Measurements from ENCODE around the gene STAG1. TPM values are rescaled to one million over a fixed set of nuclear protein-coding genes. Genes with fewer than 3 reads are reported as not detected.
"Not testable (repeated sequence)": the region's sequence is repeated elsewhere in the genome, so short reads cannot be mapped to it uniquely, and the experiment has no call there.

STAG1 gene
- total RNA-seq, 2 donors from 2014 or later: 45.7 to 55.8 TPM

DNA sequence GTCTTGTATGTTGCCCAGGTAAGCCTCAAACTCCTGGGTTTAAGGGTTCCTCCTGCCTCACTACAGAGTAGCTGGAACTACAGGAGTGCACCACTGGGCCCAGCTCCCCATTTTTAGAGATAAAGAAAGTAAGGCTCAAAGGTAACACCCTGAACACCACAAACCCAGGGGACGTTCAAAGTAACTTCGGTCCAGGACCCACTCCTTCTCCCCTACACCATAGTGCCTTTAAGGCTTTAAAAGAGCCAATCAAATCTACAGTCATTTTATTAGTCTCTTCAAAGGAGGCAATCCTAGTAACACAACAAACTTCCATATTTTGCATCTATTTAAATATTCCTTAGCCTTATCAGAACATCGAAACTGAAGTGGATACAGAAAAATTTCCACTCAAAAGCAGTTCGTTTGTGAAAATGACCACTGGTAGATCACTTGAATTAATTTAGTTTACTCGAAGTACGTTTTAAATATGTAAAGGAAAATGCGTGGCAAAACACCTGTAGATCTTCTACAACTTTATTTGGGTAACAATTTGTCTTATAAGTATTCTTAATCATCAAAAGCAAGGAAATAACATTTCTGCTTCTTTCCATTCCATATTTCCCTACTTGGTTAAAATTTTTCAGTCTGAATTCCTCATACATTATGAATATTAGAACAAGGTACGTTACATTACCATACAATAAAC is 1.8 kb downstream of the STAG1 start:
- DNase-seq (ENCODE audit: low spot score): no peak
- intact Hi-C loops (cut with DNase I): loop anchor here (5.0 to 10.0 kb wide), 3 partner anchors 264 to 676 kb away; partner anchors contain the start of gene MSL2 (in 1 of the 2)

DNA sequence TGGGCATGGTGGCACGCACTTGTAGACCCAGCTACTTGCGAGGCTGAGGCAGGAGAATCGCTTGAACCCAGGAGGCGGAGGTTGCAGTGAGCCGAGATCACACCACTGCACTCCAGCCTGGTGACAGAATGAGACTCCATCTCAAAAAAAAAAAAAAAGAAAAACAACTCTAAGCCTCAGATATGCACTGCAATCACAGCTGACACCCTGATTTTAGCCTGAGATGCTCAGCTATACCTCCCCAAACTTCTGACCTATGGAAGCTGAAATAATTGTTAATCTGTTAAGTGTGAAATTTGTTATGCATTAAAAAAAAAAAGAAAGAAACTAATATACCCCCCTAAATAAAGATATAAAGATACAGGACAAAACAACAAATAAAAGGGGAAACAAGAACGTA is 2.6 kb downstream of the STAG1 start:
- DNase-seq (ENCODE audit: low spot score): not testable (repeated sequence)
- intact Hi-C loops (cut with DNase I): loop anchor here (5.0 to 10.0 kb wide), 3 partner anchors 265 to 675 kb away; partner anchors contain the start of gene MSL2 (in 1 of the 2)

- DNase-seq (ENCODE audit: low spot score): no peak
- intact Hi-C loops (cut with DNase I): no loop called here
These were observed 3.1 kb downstream of the STAG1 start for GRCh38 chr3:136749091-136749490.

GRCh38 chr3:136745916-136746315 is 6.3 kb downstream of the STAG1 start:
- no peak for DNase-seq (ENCODE audit: low spot score)
- intact Hi-C loops (cut with DNase I): no loop called here

DNA sequence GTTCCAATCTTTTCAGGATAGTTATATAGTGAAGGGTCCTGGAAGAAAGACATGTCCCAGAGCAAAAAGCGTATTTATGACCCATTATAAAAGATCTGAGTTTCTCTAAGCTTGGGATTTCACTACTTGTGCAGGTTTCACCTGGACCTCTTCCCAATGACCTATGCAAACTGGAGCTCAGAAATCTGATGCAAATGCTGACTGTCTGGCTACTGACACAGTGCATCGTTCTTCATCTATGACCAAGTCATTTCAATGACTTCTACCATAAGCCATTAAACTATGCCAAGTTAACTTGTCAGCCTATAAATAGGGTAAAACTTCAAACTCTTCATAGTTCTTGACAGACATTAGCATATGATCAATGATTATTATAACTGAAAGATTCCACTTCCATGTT is 11.1 kb downstream of the STAG1 start:
- intact Hi-C loops (cut with DNase I): no loop called here
- DNase-seq (ENCODE audit: low spot score): no peak

DNA sequence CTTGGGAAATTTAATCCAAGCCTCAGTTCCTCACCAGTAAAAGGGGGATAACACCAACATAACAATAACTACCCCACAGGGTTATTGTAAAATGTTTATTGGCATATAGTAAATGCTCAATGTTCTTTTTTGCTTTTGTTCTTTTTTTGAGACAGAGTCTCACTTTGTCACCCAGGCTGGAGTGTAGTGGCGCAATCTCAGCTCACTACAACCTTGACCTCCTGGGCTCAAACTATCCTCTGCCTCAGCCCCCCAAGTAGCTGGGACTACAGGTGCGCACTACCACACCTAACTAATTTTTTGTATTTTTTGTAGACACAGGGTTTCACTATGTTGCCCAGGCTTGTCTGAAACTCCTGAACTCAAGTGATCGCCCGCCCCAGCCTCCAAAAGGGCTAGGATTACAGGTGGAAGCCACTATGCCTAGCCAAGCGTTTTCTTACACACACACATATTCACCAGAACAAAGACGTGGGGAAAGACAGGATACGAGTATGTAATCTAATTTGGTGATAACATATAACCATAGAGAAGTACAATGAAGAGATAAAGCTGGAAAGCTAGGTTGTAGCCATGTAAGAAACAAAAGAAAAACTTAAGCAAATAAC is 11.7 kb downstream of the STAG1 start:
- intact Hi-C loops (cut with DNase I): no loop called here
- no peak for DNase-seq (ENCODE audit: low spot score)

DNA sequence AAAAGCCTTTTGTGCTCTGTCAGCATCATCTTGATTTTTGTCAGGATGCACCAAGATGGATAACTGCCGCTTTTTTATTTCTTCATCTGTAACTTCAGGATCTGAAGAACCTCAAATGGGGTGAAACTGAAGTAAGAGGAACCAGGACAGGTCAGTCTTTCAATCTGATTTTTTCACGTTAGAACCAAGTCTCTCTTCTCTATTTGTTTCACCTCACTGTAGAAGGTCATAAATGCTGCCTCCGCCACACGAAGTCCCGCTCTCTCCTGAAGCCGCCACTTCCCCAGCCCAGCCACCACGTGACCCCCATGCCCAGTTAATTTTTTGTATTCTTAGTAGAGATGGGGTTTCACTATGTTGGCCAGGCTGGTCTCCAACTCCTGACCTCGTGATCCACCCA is 15.2 kb downstream of the STAG1 start:
- DNase-seq (ENCODE audit: low spot score); intact Hi-C loops (cut with DNase I): not testable (repeated sequence)

GRCh38 chr3:136735103-136735502 is 17.1 kb downstream of the STAG1 start:
- intact Hi-C loops (cut with DNase I): no loop called here
- DNase-seq (ENCODE audit: low spot score): no peak

DNA sequence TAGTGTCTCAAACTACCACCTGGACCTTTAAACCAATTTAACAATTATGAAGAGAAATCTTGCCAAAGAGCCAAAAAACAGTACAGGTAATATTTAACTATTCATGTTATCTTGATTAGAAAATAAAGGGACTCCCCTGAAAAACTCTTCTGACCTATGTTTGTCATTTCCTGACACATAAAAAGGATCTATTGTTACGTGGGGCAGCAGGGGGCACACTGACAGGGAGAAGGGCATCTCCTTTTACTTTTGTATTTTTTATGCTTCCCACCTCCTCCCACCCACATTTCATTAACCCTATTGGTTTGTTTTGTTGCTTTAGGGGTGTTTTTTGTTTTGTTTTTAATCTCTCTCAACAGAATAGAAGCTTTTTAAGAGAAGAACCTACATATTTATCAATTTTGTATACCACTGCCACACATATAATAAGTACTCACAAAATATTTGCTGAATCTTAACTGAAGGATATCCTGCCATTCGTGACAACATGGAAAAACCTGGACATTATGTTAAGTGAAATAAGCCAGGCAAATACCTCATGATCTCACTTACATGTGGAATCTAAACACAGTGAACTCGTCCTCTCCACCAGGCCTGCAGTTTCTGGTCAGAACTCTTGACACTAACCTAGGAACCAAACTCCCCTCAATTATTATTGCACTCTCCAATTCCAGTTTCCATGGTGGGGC is 17.7 kb downstream of the STAG1 start:
- no peak for DNase-seq (ENCODE audit: low spot score)
- intact Hi-C loops (cut with DNase I): no loop called here

DNA sequence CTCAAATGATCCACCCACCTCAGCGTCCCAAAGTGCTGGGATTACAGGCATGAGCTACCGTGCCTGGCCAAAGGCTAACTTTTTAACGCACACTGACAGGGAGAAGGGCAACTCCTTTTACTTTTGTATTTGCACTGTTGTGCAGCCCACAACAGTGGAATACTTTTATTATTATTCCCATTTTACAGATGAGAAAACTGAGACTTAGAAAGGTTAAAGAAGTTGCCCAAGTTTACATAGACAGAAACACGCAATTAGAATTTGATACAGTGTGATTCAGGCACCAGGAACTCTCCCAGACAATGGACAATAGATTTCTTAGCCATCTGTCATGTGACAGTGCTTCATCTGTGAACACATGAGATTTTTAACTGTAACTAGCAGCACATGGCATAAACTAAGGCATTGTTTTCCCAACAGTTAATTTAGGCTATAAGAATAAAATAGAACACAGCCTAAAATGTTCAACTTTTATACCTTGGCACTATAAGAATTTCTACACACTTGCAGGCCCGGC is 18.8 kb downstream of the STAG1 start:
- intact Hi-C loops (cut with DNase I): no loop called here
- no peak for DNase-seq (ENCODE audit: low spot score)

DNA sequence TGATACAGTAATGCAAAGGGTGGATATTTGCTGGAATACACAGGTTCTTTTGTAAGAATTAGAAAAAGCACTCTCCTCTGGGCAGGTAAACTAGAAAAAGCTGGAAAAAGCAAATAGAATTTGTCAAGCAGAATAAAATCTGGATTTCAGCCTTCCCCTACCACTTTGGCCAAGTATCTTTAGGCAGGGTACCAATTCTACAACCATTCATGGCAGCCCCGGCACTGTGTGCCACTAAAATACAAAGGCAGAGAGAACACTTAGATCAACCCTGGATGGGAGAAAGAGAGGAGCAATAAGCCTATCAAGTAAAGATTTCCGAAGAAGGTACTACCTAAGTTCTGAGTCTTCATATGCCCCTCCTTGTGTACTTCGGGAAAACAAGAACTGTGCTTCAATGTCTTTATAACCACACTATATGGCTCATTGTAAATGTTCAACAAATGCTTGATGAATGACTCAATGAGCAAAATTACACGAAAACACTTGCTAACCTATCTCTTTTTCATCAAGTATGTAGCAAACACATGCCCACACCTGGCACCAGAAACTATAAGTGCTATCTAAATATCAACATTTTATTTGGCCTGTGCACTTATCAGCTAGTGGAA is 20.8 kb downstream of the STAG1 start:
- intact Hi-C loops (cut with DNase I): no loop called here
- DNase-seq (ENCODE audit: low spot score): no peak

GRCh38 chr3:136730595-136731273 is 21.4 kb downstream of the STAG1 start:
- intact Hi-C loops (cut with DNase I): no loop called here
- no peak for DNase-seq (ENCODE audit: low spot score)

- DNase-seq (ENCODE audit: low spot score): no peak
- intact Hi-C loops (cut with DNase I): no loop called here
These were observed 23.3 kb downstream of the STAG1 start for GRCh38 chr3:136728918-136729317.

GRCh38 chr3:136728473-136728872 is 23.7 kb downstream of the STAG1 start:
- no peak for DNase-seq (ENCODE audit: low spot score)
- intact Hi-C loops (cut with DNase I): no loop called here

GRCh38 chr3:136725468-136725867 is 26.7 kb downstream of the STAG1 start:
- DNase-seq (ENCODE audit: low spot score): no peak
- intact Hi-C loops (cut with DNase I): no loop called here

- DNase-seq (ENCODE audit: low spot score); intact Hi-C loops (cut with DNase I): not testable (repeated sequence)
These were observed 29.3 kb downstream of the STAG1 start for GRCh38 chr3:136722916-136723315.

DNA sequence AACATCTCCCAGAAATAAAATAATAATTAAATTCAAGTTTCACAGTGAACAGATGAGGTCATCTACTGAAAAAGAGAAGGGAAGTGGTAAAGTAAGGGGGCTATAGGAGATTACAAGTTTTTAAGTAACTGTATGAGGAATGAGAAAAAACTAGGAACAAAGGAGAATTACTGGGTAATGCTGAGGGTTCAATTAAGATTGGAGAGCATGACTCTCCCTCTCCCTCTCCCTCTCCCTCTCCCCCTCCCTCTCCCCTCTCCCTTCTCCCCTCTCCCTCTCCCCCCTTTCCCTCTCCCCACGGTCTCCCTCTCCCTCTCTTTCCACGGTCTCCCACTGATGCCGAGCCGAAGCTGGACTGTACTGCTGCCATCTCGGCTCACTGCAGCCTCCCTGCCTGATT is 29.8 kb downstream of the STAG1 start:
- DNase-seq (ENCODE audit: low spot score); intact Hi-C loops (cut with DNase I): not testable (repeated sequence)

- no peak for DNase-seq (ENCODE audit: low spot score)
- intact Hi-C loops (cut with DNase I): no loop called here
These were observed 32.1 kb downstream of the STAG1 start for GRCh38 chr3:136720091-136720490.

- no peak for DNase-seq (ENCODE audit: low spot score)
- intact Hi-C loops (cut with DNase I): no loop called here
These were observed 35.5 kb downstream of the STAG1 start for GRCh38 chr3:136716629-136717028.
